ENCODE measurements around the gene RAF1.

- TF ChIP-seq CTCF (IDR thresholded peaks at IDR 0.05) (no peak), POLR2A (IDR thresholded peaks at IDR 0.05) (no peak)
These were observed 104.4 kb downstream of the RAF1 start for GRCh38 chr3:12559520-12559919.
